HG03520 (cell line): ENCODE results near the gene ZNF217.
"Not testable (repeated sequence)": the region's sequence is repeated elsewhere in the genome, so short reads cannot be mapped to it uniquely, and the experiment has no call there.

Experiments
- ATAC-seq: cut with Tn5 transposase; IDR thresholded peaks from one replicate; pipeline ENCODE4 v1.9.1; 2021; ENCODE audit warnings: mild to moderate bottlenecking, moderate library complexity; ENCODE audit not compliant: unreplicated experiment

ZNF217 gene

GRCh38 chr20:53584550-53584913 lies 9.1 kb downstream of the ZNF217 start:
- ATAC-seq = not testable (repeated sequence)

GRCh38 chr20:53583660-53584549 lies 9.7 kb downstream of the ZNF217 start:
- ATAC-seq = not testable (repeated sequence)

- ATAC-seq = no peak
Observed at GRCh38 chr20:53582574-53583351, 10.9 kb downstream of the ZNF217 start.

GRCh38 chr20:53582251-53582570 lies 11.4 kb downstream of the ZNF217 start:
- no peak for ATAC-seq

- ATAC-seq = no peak
Observed at GRCh38 chr20:53581444-53582250, 12.0 kb downstream of the ZNF217 start.

- no peak for ATAC-seq
Observed at GRCh38 chr20:53580376-53581111, 13.1 kb downstream of the ZNF217 start.

- ATAC-seq = no peak
Observed at GRCh38 chr20:53579581-53580375, 13.9 kb downstream of the ZNF217 start.

- ATAC-seq = no peak
Observed at GRCh38 chr20:53579266-53579580, 14.4 kb downstream of the ZNF217 start.

- peak; percentile 36 for ATAC-seq
Observed at GRCh38 chr20:53578492-53579222, 15.0 kb downstream of the ZNF217 start.

GRCh38 chr20:53576586-53577318 lies 16.9 kb downstream of the ZNF217 start:
- no peak for ATAC-seq

GRCh38 chr20:53576195-53576580 lies 17.5 kb downstream of the ZNF217 start:
- ATAC-seq = no peak

GRCh38 chr20:53575481-53576194 lies 18.0 kb downstream of the ZNF217 start:
- ATAC-seq = no peak

- ATAC-seq = no peak
Observed at GRCh38 chr20:53574819-53575218, 18.8 kb downstream of the ZNF217 start.

GRCh38 chr20:53574259-53574789 lies 19.3 kb downstream of the ZNF217 start:
- no peak for ATAC-seq

- ATAC-seq = no peak
Observed at GRCh38 chr20:53571555-53572286, 21.9 kb downstream of the ZNF217 start.

- ATAC-seq = no peak
Observed at GRCh38 chr20:53570446-53571276, 23.0 kb downstream of the ZNF217 start.
